ENCODE measurements around the gene COPS3.

DNA sequence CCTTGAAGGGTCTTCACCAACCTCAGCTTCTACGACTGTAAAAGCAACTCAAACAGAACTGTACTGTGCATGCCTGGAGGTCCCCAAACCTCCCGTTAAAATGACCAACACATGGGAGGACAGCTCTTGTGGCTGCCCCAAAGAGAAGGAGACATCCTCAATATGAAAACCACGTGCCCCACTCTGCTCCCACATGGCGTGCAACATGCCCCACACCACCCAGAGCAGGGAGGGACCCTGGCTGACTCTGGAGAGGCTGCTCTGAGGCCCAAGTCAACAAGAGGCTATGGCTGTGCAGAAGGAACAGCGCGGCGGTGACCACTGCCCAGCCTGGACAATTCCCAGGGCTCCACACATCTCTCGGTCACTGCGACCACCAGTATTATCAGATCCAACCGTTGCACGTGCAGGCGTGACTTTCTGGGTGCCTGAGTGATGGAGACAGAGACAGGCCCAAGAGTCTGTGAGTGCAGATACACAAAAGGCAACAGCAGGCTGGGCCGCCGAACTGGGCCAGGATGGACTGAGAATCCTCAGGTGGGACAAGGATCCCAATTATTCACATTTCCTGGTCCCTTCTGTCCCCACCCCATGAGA lies 76.3 kb downstream of the COPS3 start:
- TF ChIP-seq FOXP2 (optimal IDR thresholded peaks at IDR 0.05; ENCODE audit: control extremely low read depth, extremely low read length, insufficient read depth), result no peak
- TF ChIP-seq POLR2AphosphoS5 (IDR thresholded peaks at IDR 0.05; ENCODE audit: borderline replicate concordance, low read depth, low read length), result no peak
- no peak for TF ChIP-seq EZH2 (IDR thresholded peaks at IDR 0.05)

Measured in SK-N-MC (cell line).